LNCAP (cell line): ENCODE results near the gene TMEM43.

Source experiments
- CTCF ChIP-seq: fragments of 450-650 bp; IDR thresholded peaks from 2 replicates; pipeline ENCODE4 v1.5.1; 2017; ENCODE audit warnings: mild to moderate bottlenecking

Gene TMEM43

GRCh38 chr3:14154276-14154675 is 29.4 kb downstream of the TMEM43 start:
- TF ChIP-seq CTCF: no peak

- no peak for TF ChIP-seq CTCF
Observed at GRCh38 chr3:14154895-14155440, 30.1 kb downstream of the TMEM43 start.

- TF ChIP-seq CTCF: no peak
Observed at GRCh38 chr3:14156201-14156600, 31.3 kb downstream of the TMEM43 start.

GRCh38 chr3:14156843-14157561 is 32.1 kb downstream of the TMEM43 start:
- TF ChIP-seq CTCF: no peak

GRCh38 chr3:14157951-14158350 is 33.1 kb downstream of the TMEM43 start:
- TF ChIP-seq CTCF: no peak

GRCh38 chr3:14158370-14158769 is 33.5 kb downstream of the TMEM43 start:
- TF ChIP-seq CTCF: no peak

GRCh38 chr3:14159426-14159825 is 34.6 kb downstream of the TMEM43 start:
- no peak for TF ChIP-seq CTCF
